ENCODE results near the gene CYTH3.
A peak's percentile ranks its signal among the peaks of the same experiment; 100 is the strongest.
"Not testable (repeated sequence)": the region's sequence is repeated elsewhere in the genome, so short reads cannot be mapped to it uniquely, and the experiment has no call there.

The CYTH3 gene

GRCh38 chr7:6164491-6164890, 107.9 kb downstream of the CYTH3 start:
- no peak for DNase-seq

GRCh38 chr7:6164010-6164409, 108.4 kb downstream of the CYTH3 start:
- no peak for DNase-seq

GRCh38 chr7:6163402-6163801, 109.0 kb downstream of the CYTH3 start:
- no peak for DNase-seq

GRCh38 chr7:6162650-6163366, 109.6 kb downstream of the CYTH3 start:
- DNase-seq = no peak

GRCh38 chr7:6162331-6162620, 110.1 kb downstream of the CYTH3 start:
- DNase-seq = peak; percentile 74

GRCh38 chr7:6161463-6162330, 110.7 kb downstream of the CYTH3 start:
- no peak for DNase-seq

- DNase-seq = peak; percentile 78
These were observed 112.2 kb downstream of the CYTH3 start for GRCh38 chr7:6160191-6160623.

GRCh38 chr7:6159524-6160031, 112.8 kb downstream of the CYTH3 start:
- DNase-seq = no peak

GRCh38 chr7:6159097-6159483, 113.3 kb downstream of the CYTH3 start:
- DNase-seq = no peak

- DNase-seq = no peak
These were observed 113.9 kb downstream of the CYTH3 start for GRCh38 chr7:6158424-6159096.

- no peak for DNase-seq
These were observed 114.6 kb downstream of the CYTH3 start for GRCh38 chr7:6157685-6158423.

- DNase-seq = no peak
These were observed 115.7 kb downstream of the CYTH3 start for GRCh38 chr7:6156734-6157133.

GRCh38 chr7:6155596-6155995, 116.8 kb downstream of the CYTH3 start:
- no peak for DNase-seq

- no peak for DNase-seq
These were observed 117.7 kb downstream of the CYTH3 start for GRCh38 chr7:6154542-6155404.

GRCh38 chr7:6153646-6154541, 118.5 kb downstream of the CYTH3 start:
- no peak for DNase-seq

- DNase-seq = no peak
These were observed 120.3 kb downstream of the CYTH3 start for GRCh38 chr7:6151994-6152735.

GRCh38 chr7:6151527-6151926, 120.9 kb downstream of the CYTH3 start:
- not testable (repeated sequence) for DNase-seq

GRCh38 chr7:6149996-6150395, 122.4 kb downstream of the CYTH3 start:
- DNase-seq = no peak

- DNase-seq = no peak
These were observed 123.6 kb downstream of the CYTH3 start for GRCh38 chr7:6148724-6149360.
